HG02610 (cell line): ENCODE results near the gene PRKN.
"Not testable (repeated sequence)": the region's sequence is repeated elsewhere in the genome, so short reads cannot be mapped to it uniquely, and the experiment has no call there.

Experiments used
- ATAC-seq: cut with Tn5 transposase; IDR thresholded peaks from one replicate; pipeline ENCODE4 v1.9.1; 2021; ENCODE audit warnings: mild to moderate bottlenecking, moderate library complexity; ENCODE audit not compliant: unreplicated experiment

PRKN gene

DNA sequence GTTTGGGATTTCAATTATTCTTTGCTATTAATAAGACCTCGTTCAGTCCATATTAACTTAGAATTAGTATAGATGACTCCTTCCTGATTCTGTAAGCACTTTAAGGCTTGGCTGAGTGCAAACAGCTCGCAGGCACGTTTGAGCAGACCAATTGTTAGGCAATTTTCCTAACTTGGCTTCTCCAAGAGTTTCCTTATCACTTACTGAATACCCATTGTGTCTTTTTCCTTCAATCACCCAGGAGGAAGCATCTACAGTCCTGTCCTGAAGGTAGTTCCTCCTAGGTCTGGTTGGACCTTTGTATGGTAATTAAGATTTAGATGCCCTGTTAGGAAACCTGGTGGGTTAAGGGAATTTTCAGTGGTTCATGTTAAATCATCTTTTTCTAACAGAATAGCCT, 1414.1 kb downstream of the PRKN start:
- ATAC-seq, result not testable (repeated sequence)

DNA sequence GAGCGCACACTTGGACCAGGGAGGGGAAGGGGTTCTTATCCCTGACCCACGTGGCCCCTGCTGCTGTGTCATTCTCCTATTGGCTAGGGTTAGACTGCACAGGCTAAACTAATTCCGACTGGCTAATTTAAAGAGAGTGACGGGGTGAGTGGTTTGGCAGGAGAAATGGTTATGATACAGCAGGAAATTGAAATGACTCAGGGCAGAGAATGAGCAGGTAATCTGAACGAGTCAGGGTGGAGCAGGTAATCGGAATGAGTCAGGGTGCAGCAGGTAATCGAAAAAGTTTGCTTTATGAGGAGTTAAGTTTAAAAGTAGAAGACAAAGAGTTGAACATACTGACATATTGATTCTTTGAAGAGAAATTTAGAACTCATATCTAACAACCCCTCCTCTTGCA, 1417.8 kb downstream of the PRKN start:
- not testable (repeated sequence) for ATAC-seq

DNA sequence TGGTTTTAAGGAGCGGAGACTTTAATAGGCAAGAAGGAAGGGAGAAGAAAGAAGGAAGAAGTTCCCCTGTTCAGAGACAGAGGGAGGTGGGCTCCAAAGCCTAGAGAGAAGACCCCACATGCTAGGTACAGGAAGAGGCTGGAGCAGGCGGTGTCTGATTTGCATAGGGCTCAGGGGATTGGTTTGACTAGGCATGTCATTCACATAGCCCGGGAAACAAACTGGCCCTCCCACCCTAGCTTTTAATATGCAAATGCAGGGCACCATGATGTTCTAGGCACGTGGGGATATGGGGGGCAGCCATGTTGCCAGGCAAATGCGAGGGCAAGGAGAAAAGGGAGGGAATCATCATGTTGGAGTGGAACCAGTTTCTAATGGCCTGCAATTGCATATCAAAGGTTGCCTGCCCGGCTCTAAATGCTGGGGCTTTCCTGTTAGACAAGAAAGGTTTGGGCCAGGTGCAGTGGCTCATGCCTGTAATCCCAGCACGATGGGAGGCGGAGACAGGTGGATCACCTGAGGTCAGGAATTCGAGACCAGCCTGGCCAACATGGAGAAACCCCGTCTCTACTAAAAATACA, 1419.4 kb downstream of the PRKN start:
- ATAC-seq, result no peak

DNA sequence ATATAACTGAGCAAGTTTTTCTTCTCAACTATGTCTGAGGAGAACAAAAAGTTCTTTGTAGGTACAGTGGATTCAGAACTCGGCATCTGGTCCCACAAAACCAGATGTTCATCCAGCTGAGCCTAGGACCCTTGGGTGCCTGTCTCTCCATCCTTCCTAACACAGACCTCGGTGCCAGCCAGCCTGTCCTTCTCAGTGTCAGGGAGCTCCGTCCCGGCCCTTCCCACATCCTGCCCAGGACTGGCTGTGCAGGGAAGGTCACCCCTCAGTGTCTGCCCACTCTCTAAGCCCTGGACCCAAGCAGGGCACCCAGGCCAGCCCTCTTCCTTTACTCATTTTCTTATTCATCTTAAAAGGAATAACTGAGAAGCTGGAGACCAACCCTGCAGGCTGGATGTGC, 1421.7 kb downstream of the PRKN start:
- no peak for ATAC-seq

DNA sequence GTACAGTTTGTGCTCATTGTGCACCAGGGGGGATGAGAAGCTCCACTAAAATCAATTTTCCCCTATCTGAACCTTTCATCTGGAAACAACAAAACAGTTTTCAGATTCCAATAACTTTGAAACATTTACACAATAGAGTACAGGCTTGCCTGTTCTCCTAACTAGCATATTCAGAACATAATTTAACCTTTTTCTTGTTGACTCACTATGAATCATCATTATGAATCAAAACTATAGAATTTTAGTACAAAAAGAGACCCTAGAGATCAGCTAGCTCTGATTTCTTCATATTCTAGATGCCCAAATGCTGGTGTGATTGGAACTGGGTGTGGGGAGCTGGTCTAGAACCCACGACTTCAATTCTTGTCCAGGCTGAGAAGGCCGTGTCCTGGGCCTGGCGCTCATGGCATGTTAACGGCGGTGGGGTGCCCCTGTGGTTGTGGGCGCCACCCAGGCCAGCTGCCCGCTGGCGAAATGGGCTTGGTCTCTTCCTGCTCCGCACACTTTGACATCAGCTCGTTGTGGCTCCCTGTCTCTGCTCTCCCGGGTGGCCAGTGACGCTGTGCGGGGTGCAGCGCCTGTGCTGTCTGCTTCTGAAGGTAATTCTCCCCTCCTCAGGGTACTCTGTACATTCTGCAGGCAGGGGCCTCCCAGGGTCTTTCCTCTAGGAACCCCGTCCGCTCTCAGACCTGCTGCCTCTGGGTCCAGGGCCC, 1423.8 kb downstream of the PRKN start:
- ATAC-seq, result no peak

DNA sequence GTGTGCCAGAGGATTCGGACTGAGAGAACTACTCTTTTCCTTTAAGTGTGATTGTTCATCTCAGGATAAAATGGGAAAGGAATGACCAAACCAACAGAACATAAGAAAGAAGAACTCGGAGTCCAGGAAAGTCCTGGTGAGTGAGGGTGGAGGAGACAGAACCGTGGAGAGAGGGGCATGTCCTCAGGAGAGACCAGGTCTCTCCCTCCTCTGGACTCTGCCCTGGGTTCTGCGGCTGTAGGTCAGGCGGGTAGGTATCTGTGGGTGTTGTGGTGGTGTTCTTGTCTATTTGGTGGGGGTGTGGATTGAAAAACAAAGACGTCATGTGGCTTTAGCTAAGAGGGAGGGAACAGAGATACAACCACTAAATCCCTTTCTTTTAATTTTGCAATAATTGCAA, 1424.6 kb downstream of the PRKN start:
- no peak for ATAC-seq

DNA sequence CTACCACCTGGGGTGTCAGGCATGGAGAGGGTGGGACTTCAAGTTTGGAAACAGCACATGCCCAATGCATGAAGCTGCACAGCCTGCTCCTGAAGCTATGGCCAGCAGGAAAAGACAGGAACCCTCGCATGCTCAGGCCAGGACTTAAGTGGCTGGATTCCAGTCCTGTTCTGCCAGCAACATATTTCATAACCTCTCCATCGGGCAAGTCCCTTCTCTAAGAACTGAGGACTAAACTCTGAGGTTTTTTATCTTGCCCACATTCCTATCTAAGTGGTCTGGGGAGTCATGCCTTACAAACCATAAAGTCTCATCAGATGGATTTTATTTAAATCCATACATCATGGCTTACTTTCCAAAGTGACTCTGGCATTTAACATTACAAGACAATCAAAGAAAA, 1426.2 kb downstream of the PRKN start:
- no peak for ATAC-seq

DNA sequence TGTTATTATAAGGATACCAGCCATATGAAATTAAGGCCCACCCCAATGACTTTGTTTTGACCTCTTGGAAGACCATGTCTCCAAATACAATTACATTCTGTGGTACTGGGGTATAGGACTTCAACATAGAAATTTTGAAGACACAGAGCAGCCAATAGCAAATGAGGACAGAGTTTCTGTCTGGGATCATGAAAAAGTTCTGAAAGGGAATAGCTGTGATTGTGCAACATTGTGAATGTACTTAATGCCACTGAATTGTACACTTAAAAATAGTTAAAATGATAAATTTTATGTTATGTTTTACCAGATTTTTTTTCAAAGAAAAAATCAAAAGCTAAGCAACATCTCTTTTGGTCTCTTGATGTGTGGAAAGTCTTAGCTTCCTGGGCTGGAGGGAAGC, 1426.7 kb downstream of the PRKN start:
- ATAC-seq, result no peak

DNA sequence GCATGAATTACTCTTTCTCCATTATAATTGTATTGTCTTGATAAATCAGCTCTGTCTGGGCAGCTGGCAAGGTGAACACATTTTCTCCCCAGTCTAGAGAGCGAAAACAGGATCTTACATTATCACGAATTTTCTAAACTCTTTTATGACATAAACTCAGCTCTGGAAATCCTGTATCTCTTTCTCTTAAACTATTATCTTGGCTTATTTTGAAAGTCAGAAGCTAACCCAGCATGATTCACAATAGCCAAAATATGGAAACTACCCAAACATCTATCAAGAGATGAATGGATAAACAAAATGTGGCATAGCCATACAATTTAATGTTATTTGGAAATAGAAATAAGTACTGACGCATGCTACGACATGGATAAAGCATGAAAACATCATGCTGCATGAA, 1427.8 kb downstream of the PRKN start:
- ATAC-seq, result no peak
